ENCODE measurements around the gene KAZN.

The KAZN gene

GRCh38 chr1:15125101-15125745, 526.7 kb downstream of the KAZN start:
- no peak overlapping the region for H3K4me2 ChIP-seq (ENCODE audit: low read length)
- H3K4me1 ChIP-seq (ENCODE audit: insufficient read depth, low read length, severe bottlenecking), result no peaks in the 10 kb centered on the region
- H2AFZ ChIP-seq (ENCODE audit: low read length), result no peak overlapping the region
- H3K4me3 ChIP-seq (ENCODE audit: low read depth, low read length, poor library complexity, severe bottlenecking), result no peak overlapping the region
- TF ChIP-seq EZH2 (IDR thresholded peaks at IDR 0.05; ENCODE audit: borderline replicate concordance, low read length), result no peak
- TF ChIP-seq CTCF (IDR thresholded peaks at IDR 0.05; ENCODE audit: low read length), result no peak
- H3K79me2 ChIP-seq (ENCODE audit: insufficient read depth, low read length), result no peaks in the 10 kb centered on the region
- H3K27me3 ChIP-seq (ENCODE audit: insufficient read depth, low read length), result no peaks in the 10 kb centered on the region
- no peaks in the 10 kb centered on the region for H3F3A ChIP-seq (ENCODE audit: insufficient read depth, low read length)
- H3K9ac ChIP-seq (ENCODE audit: low read length), result no peak overlapping the region
- no peaks in the 10 kb centered on the region for H3K9me3 ChIP-seq (ENCODE audit: low read length)
- no peaks in the 10 kb centered on the region for H3K9me2 ChIP-seq (ENCODE audit: low read depth, low read length)
- H3K36me3 ChIP-seq (ENCODE audit: insufficient read depth, low read length), result no peaks in the 10 kb centered on the region
- no peaks in the 10 kb centered on the region for H4K20me1 ChIP-seq (ENCODE audit: insufficient read depth, low read length)
- H3K27ac ChIP-seq (ENCODE audit: low read depth, low read length, poor library complexity, severe bottlenecking), result no peak overlapping the region

- Histone ChIP-seq H4K20me1 (ENCODE audit: insufficient read depth, low read length) (no peaks in the 10 kb centered on the region), H3K4me2 (ENCODE audit: low read length) (no peak overlapping the region), H3K9me2 (ENCODE audit: low read depth, low read length) (no peaks in the 10 kb centered on the region), H3K4me3 (ENCODE audit: low read depth, low read length, poor library complexity, severe bottlenecking) (no peak overlapping the region), H3K27me3 (ENCODE audit: insufficient read depth, low read length) (no peaks in the 10 kb centered on the region), H2AFZ (ENCODE audit: low read length) (no peak overlapping the region), H3K4me1 (ENCODE audit: insufficient read depth, low read length, severe bottlenecking) (no peaks in the 10 kb centered on the region), H3K36me3 (ENCODE audit: insufficient read depth, low read length) (no peaks in the 10 kb centered on the region), H3F3A (ENCODE audit: insufficient read depth, low read length) (no peaks in the 10 kb centered on the region), H3K27ac (ENCODE audit: low read depth, low read length, poor library complexity, severe bottlenecking) (no peak overlapping the region), H3K79me2 (ENCODE audit: insufficient read depth, low read length) (no peaks in the 10 kb centered on the region), H3K9me3 (ENCODE audit: low read length) (no peaks in the 10 kb centered on the region), H3K9ac (ENCODE audit: low read length) (no peak overlapping the region)
- TF ChIP-seq EZH2 (IDR thresholded peaks at IDR 0.05; ENCODE audit: borderline replicate concordance, low read length) (no peak), CTCF (IDR thresholded peaks at IDR 0.05; ENCODE audit: low read length) (no peak)
Measured at GRCh38 chr1:15128077-15128476, 529.6 kb downstream of the KAZN start.

- H2AFZ ChIP-seq (ENCODE audit: low read length), result no peak overlapping the region
- H3K4me1 ChIP-seq (ENCODE audit: insufficient read depth, low read length, severe bottlenecking), result no peaks in the 10 kb centered on the region
- H3K4me3 ChIP-seq (ENCODE audit: low read depth, low read length, poor library complexity, severe bottlenecking), result no peak overlapping the region
- H3F3A ChIP-seq (ENCODE audit: insufficient read depth, low read length), result no peaks in the 10 kb centered on the region
- no peak overlapping the region for H3K4me2 ChIP-seq (ENCODE audit: low read length)
- no peaks in the 10 kb centered on the region for H3K36me3 ChIP-seq (ENCODE audit: insufficient read depth, low read length)
- no peaks in the 10 kb centered on the region for H3K79me2 ChIP-seq (ENCODE audit: insufficient read depth, low read length)
- no peak overlapping the region for H3K27ac ChIP-seq (ENCODE audit: low read depth, low read length, poor library complexity, severe bottlenecking)
- 0 out of 2 replicates have a peak, but pooled peaks cover 5% of the 10 kb centered on the region for H3K27me3 ChIP-seq (ENCODE audit: insufficient read depth, low read length)
- no peak for TF ChIP-seq EZH2 (IDR thresholded peaks at IDR 0.05; ENCODE audit: borderline replicate concordance, low read length)
- TF ChIP-seq CTCF (IDR thresholded peaks at IDR 0.05; ENCODE audit: low read length), result peak; percentile 74
- H3K9ac ChIP-seq (ENCODE audit: low read length), result no peak overlapping the region
- H4K20me1 ChIP-seq (ENCODE audit: insufficient read depth, low read length), result no peaks in the 10 kb centered on the region
- H3K9me3 ChIP-seq (ENCODE audit: low read length), result no peaks in the 10 kb centered on the region
- no peaks in the 10 kb centered on the region for H3K9me2 ChIP-seq (ENCODE audit: low read depth, low read length)
Measured at GRCh38 chr1:15128520-15129313, 530.2 kb downstream of the KAZN start.
